ENCODE measurements around the gene MYO19.

The MYO19 gene

GRCh38 chr17:36545077-36545464 lies 10.4 kb upstream of the MYO19 start:
- ChIA-PET POLR2A (interaction anchor here (0.6 to 1.0 kb wide), 6 partner anchors 9 to 840 kb away, joined by 3 to 7 read pairs (median 4); partner anchors contain the start of gene MRM1), CTCF (interaction anchor here (1.3 kb wide), 2 partner anchors 9 to 13 kb away, joined by 4 to 6 read pairs; no protein-coding TSS in a partner anchor)
- no peak for DNase-seq (ENCODE audit: extremely low spot score)
- TF ChIP-seq, protein P1, sequence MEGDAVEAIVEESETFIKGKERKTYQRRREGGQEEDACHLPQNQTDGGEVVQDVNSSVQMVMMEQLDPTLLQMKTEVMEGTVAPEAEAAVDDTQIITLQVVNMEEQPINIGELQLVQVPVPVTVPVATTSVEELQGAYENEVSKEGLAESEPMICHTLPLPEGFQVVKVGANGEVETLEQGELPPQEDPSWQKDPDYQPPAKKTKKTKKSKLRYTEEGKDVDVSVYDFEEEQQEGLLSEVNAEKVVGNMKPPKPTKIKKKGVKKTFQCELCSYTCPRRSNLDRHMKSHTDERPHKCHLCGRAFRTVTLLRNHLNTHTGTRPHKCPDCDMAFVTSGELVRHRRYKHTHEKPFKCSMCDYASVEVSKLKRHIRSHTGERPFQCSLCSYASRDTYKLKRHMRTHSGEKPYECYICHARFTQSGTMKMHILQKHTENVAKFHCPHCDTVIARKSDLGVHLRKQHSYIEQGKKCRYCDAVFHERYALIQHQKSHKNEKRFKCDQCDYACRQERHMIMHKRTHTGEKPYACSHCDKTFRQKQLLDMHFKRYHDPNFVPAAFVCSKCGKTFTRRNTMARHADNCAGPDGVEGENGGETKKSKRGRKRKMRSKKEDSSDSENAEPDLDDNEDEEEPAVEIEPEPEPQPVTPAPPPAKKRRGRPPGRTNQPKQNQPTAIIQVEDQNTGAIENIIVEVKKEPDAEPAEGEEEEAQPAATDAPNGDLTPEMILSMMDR (IDR thresholded peaks at IDR 0.05; ENCODE audit: control extremely low read depth, extremely low read depth, low read depth, missing control alignments): no peak

- TF ChIP-seq, protein P1 (IDR thresholded peaks at IDR 0.05; ENCODE audit: control extremely low read depth, extremely low read depth, low read depth, missing control alignments): no peak
- ChIA-PET POLR2A (interaction anchor here (0.6 to 0.9 kb wide), 5 partner anchors 12 to 840 kb away, joined by 3 to 7 read pairs (median 4); partner anchors contain the start of gene MRM1), CTCF (interaction anchor here (1.3 to 1.8 kb wide), 4 partner anchors 9 to 61 kb away, joined by 3 to 6 read pairs (median 4); no protein-coding TSS in a partner anchor)
- DNase-seq (ENCODE audit: extremely low spot score): peak; percentile 94
Measured at GRCh38 chr17:36544307-36545076, 9.8 kb upstream of the MYO19 start, which contains the start of gene GGNBP2. Gene GGNBP2 (plus strand): TSS chr17:36544919. CDS start chr17:36545725, 806 bp downstream.

DNA sequence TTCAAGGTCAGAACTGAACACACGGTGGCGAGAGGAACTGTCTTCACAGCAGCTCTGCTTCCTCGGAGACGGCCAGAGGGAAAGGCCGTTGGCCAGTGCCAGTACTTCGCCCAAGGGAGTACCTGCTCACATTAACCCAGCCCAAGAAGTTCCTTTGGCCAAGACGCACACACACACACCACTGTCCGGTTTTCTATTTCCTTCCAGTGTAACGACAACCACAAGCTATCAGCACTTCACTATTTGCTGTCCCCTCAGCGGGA lies 9.3 kb upstream of the MYO19 start:
- DNase-seq (ENCODE audit: extremely low spot score): peak; percentile 42
- CTCF ChIA-PET: interaction anchor here (1.3 to 1.8 kb wide), 4 partner anchors 8 to 61 kb away, joined by 3 to 6 read pairs (median 4); no protein-coding TSS in a partner anchor
- POLR2A ChIA-PET: no interaction called here
- TF ChIP-seq, protein P1 (IDR thresholded peaks at IDR 0.05; ENCODE audit: control extremely low read depth, extremely low read depth, low read depth, missing control alignments): peak; percentile 31

DNA sequence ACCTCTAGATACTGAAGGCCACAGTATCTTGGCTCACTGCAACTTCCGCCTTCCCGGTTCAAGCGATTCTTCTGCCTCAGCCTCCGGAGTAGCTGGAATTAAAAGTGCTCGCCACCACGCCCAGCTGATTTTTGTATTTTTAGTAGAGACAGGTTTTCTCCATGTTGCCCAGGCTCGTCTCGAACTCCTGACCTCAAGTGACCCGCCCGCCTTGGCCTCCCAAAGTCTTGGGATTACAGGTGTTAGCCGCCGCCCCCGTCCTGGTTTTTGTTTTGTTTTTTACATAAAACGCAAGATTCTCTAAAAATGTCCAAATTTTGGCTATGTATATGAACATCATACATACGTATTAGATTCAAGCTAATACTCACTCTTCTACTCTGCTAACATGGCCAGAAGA lies 8.1 kb upstream of the MYO19 start:
- TF ChIP-seq, protein P1 (IDR thresholded peaks at IDR 0.05; ENCODE audit: control extremely low read depth, extremely low read depth, low read depth, missing control alignments): no peak
- CTCF ChIA-PET: interaction anchor here (1.5 to 1.8 kb wide), 2 partner anchors 9 to 60 kb away, joined by 5 to 6 read pairs; no protein-coding TSS in a partner anchor
- no peak for DNase-seq (ENCODE audit: extremely low spot score)
- POLR2A ChIA-PET: no interaction called here

- ChIA-PET POLR2A (no interaction called here), CTCF (interaction anchor here (1.4 kb wide), 1 partner anchor 54 kb away, joined by 3 read pairs; the partner anchor contains the start of gene ZNHIT3)
- DNase-seq (ENCODE audit: extremely low spot score): no peak
- TF ChIP-seq, protein P1 (IDR thresholded peaks at IDR 0.05; ENCODE audit: control extremely low read depth, extremely low read depth, low read depth, missing control alignments): no peak
Measured at GRCh38 chr17:36540696-36541095, 6.0 kb upstream of the MYO19 start.

DNA sequence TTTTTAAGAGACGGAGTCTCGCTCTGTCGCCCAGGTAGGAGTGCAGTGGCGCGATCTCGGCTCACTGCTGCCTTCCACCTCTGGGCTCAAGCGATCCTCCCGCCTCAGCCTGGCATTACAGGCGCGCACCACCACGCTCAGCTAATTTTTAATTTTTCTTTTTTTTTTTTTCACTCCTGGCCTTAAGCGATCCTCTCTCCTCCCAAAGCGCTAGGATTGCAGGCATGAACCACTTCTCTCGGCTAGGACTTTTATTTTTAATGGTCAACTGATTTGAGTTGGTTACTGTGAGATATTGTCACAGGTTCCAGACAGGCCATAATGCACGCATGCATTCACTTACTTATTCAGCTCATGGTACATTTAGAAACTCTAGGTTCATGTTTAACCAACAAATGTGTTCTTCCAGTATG lies 1.0 kb upstream of the MYO19 start:
- POLR2A ChIA-PET: interaction anchor here (0.6 to 1.2 kb wide), 4 partner anchors 10 to 857 kb away, joined by 3 to 6 read pairs (median 4); no protein-coding TSS in a partner anchor
- CTCF ChIA-PET: interaction anchor here (1.2 to 2.4 kb wide), 3 partner anchors 9 to 47 kb away, joined by 3 to 7 read pairs (median 6); partner anchors contain the start of gene GGNBP2
- TF ChIP-seq, protein P1 (IDR thresholded peaks at IDR 0.05; ENCODE audit: control extremely low read depth, extremely low read depth, low read depth, missing control alignments): no peak
- no peak for DNase-seq (ENCODE audit: extremely low spot score)

Measured in GM10248 (cell line).